NCI-H2029 treated with DMSO at 0.1 percent for 48 hours (cell line): Measurements from ENCODE around the gene SLC35G6.
A peak's percentile ranks its signal among the peaks of the same experiment; 100 is the strongest.
"Not testable (repeated sequence)": the region's sequence is repeated elsewhere in the genome, so short reads cannot be mapped to it uniquely, and the experiment has no call there.

Experiments used
- DNase-seq: peaks from one replicate; lab custom pipeline; 2025; lab: John Stamatoyannopoulos, UW

The SLC35G6 gene

DNA sequence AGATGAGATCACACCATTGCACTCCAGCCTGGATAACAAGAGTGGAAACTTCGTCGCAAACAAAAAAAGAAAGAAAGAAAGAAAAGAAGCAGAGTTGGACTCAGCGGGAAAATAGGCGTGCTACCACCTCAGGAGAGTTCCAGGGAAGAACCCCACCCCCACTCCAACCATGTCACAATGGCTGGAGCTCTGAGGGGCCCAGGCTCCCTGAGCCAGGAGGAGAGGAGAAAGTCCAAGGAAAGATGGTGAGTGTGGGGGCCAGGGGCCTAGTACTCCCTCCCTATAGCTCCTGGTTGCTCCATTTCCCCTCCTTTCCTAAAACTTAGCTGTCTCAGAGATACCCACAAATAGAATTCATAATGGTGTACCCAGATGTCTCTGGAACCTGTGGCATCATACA is at the start of gene SLC35G6:
Gene SLC35G6, plus strand, starts transcription at position 172 of the 400 bp plus-strand sequence. Its CDS starts 71 bp downstream, at position 243.
- not testable (repeated sequence) for DNase-seq

DNA sequence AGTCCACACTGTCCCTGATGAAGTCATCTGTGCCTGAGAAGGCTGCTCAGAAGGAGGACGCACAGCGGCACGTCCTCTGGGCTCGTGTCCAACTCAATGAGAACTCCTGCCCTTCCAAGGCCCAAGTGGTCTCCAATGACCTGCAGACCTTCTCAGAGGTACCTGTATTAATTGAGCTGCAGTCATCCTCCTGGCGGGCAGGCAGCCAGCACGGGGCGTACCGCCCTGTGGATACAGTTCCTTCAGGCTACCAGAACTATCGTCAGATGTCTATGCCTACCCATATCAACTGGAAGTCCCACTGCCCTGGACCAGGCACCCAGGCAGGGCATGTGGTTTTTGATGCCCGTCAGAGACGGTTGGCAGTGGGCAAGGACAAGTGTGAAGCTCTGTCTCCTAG is 49.0 kb upstream of the SLC35G6 start:
- DNase-seq, result no peak

DNA sequence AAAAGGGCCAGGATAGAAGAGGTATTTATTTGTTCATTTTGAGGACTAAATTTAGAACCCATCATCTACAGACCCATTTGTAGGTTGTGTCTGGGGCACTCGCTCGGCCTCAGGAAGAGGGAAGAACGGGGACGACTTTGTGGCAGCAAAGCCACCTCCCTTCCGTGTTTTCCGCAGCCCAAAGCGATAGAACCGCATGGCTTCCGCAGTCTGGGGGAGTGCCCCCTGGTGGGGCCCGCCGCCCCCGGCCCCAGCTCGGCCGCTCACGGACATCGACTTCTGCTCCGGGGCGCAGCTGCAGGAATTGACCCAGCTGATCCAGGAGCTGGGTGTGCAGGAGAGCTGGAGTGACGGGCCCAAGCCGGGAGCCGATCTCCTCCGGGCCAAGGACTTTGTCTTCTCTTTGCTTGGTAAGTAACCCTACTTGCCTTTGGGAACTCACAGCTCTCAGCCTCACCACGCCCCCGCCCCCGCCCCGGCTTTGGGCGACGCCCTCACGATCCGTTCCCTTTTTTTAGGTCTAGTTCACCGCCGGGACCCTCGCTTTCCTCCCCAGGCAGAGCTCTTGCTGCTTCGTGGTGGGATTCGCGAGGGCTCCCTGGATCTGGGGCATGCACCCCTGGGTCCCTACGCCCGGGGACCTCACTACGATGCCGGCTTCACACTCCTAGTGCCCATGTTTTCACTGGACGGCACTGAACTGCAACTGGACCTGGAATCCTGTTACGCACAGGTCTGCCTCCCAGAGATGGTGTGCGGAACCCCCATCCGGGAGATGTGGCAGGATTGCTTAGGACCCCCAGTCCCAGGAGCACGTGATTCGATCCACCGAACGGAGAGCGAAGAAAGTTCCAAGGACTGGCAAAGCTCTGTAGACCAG is 45.3 kb upstream of the SLC35G6 start:
- no peak for DNase-seq

DNA sequence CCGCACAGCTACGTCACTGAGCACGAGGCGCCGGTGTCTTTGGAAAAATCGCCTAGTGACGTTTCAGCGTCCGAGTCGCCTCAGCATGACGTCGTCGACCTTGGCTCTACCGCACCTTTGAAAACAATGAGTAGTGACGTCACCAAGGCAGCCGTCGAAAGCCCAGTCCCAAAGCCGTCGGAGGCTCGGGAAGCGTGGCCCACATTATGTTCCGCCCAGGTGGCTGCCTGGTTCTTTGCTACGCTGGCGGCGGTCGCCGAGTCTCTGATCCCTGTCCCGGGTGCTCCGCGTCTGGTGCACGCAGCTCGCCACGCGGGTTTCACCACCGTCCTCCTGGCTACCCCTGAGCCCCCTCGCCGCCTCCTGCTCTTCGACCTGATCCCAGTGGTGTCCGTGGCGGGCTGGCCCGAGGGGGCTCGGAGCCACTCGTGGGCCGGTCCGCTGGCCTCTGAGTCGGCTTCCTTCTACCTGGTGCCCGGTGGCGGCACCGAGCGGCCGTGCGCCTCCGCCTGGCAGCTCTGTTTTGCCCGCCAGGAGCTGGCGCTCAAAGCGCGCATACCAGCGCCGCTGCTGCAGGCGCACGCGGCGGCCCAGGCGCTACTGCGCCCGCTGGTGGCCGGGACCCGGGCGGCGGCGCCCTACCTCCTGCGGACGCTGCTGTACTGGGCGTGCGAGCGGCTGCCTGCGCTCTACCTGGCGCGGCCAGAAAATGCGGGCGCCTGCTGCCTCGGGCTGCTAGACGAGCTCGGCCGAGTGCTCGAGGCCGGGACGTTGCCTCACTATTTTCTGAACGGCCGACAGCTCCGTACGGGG is 44.5 kb upstream of the SLC35G6 start:
- DNase-seq, result no peak

DNA sequence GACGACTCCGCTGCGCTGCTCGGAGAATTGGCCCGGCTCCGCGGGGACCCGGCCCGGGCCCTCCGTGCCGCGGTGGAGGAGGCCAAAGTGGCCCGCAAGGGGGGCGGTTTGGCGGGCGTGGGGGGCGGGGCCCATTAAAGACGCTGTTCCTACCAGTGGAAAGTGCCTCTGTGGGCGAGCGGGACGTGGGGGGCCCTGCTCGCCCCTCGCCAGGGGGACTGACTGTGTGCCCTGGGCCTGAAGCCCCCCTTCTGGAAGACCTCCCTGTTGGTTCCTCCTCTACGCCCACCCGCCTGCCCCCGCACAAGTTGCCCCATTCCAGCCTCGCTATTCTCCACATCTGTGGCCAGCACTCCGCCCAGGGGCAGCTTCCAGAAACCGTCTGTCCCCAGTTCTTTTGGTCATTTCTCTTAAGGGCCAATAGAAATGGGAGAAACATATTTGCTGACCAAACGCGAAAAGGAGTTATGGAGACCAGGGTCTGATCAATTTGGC is 43.8 kb upstream of the SLC35G6 start:
- DNase-seq, result no peak

DNA sequence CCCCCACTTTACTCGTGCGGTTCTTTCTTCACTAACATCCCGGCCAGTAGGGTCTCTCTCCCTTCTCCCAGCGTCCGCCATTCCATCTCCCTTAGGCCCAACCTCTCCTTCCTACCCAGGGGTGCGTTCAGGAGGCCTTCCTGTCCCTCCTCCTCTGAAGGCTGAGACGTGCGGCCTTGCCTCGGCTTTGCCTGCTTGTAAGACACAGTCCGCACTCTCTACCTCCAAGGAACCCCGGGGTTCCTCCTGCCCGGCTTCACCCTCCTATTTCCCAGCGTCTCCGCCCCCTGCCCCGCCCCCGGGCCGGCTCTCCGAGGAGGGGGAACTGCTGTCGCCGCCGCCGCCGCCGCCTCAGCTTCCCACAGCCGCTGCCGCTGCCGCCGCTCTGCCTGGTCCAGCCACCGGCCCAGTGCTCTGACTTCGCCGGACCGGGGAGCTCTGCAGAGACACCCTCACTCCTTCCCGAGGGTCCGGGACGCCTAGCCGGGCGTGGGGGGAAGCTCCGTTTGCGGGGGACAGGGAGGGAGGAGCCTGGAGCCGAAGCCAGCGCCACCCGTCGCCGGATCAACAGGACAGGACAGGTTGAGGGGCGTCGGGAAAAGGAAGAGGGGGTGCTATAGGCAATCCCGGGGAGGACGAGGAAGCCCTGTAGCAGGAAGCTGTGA is 43.2 kb upstream of the SLC35G6 start:
- no peak for DNase-seq

DNA sequence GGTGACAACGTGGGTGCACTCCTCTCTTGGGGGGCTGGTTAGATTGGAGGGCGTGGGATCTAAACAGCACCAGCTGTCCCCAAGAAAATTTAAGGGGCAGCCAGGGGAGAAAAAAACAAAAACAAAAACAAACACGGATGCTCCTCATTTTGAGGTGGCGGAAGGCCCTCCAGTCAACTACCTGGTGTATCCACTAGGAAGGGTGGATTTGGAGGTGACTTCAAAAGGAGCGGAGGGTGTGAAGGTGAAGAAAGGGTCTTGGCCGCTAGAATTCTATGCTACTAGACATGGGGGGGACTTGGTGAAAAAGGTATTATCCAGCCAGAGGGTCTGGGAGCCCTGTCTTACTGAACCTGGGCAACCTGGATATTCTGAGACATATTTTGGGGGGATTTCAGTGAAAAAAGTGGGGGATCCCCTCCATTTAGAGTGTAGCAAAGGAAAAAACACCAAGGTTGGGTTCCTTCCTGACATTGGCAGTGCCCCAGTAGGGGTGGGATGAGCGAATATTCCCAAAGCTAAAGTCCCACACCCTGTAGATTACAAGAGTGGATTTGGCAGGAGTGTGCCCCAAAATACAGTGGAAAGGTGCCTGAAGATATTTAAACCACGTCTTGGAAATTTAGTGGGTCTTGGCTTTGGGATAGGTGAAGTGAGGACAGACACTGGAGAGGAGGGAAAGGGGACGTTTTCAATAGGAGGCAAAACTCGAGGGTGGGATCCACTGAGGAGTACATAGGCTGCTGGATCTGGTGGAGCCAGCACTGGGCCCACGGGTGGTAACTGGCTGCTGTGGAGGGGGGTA is 42.4 kb upstream of the SLC35G6 start:
- DNase-seq, result no peak

DNA sequence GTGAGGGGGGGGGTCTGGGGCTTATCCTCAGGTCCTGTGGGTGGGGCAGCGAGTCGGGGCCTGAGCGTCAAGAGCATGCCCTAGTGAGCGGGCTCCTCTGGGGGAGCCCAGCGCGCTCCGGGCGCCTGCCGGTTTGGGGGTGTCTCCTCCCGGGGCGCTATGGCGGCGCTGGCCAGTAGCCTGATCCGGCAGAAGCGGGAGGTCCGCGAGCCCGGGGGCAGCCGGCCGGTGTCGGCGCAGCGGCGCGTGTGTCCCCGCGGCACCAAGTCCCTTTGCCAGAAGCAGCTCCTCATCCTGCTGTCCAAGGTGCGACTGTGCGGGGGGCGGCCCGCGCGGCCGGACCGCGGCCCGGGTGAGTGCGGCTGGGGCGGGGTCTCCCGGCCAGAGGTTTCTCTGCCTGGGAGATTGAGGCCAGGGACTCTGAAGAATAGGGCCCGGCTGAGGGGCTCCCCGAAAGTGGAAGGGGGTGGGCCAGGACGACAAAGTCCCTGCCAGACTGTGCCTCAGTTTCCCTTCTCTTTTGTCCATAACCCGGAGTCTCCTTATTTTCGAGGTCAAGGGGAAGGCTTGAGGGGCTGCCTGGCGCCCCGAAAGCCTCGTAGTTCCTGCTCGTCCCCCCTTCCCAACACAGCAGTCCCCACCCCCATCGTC is 41.7 kb upstream of the SLC35G6 start, which contains the start of gene FGF11:
Gene FGF11, plus strand, starts transcription at position 51 of the 651 bp plus-strand sequence. Its CDS starts 109 bp downstream, at position 160.
- DNase-seq, result no peak

DNA sequence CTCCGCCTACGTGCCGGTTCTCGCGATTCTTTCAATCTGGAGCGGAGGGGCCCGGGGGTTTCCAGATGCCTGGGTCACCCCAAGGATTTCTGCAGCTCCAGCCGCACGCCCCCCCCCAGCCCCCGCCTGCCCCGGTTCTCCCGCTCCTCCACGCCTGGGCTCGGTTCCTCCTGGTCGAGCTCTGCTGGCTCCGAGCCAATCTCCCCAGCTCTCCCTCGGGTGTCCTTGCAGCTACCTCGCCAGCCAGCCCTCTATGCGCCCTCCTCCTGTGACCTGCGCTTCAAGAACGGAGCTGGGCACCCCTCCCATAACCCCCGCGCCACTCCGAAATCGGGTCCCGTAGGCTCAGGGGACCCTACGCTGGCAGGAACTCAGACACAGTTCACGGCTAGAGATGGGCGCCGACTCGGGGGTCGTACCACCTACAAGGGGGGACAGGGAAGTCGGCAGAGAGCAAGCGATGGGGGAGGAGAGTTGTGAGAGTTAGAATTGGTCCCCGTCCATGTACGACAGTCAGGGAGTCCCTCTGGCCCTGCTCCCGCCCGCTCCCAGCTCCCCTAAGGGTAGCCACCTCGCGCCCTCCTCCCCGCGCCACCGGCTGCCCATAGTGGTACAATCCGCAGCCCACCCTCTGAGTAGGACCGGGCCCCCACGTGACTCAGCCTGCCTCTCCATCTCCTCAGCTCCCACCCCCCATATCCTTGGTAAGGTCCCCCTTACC is 41.0 kb upstream of the SLC35G6 start:
- DNase-seq, result no peak

DNA sequence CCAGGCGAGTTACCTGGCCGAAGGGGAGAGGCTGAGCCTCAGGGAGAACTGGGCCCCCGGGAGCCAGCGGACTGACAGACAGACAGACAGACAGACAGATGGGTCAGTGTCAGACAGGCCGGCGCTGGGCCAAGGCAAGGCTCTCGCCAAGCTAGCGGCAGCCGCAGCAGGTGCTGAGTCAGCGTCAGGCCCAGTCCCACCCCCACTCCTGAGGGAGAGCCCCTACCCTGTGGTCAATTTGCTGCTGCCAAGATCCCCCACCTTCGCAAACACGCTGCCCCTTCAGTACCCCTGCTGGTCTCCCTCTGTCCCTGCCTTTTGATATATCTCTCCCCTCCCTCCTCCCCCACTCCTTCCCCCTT is 40.4 kb upstream of the SLC35G6 start:
- DNase-seq, result no peak

DNA sequence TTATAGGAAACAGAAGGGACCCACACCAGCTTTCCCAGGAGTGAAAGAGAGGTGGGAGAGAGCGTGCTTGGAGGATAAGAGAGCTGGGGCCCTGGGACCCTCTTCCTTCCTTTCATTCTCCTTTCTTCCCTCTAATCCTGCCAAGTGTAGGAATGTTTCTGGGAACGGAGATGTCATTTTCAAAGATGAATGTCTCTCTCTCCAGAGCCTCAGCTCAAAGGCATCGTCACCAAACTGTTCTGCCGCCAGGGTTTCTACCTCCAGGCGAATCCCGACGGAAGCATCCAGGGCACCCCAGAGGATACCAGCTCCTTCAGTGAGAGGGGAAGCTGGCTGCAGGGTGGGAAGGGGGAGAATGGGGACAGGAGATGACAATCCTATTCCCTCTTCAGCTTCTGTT is 40.0 kb upstream of the SLC35G6 start:
- no peak for DNase-seq

DNA sequence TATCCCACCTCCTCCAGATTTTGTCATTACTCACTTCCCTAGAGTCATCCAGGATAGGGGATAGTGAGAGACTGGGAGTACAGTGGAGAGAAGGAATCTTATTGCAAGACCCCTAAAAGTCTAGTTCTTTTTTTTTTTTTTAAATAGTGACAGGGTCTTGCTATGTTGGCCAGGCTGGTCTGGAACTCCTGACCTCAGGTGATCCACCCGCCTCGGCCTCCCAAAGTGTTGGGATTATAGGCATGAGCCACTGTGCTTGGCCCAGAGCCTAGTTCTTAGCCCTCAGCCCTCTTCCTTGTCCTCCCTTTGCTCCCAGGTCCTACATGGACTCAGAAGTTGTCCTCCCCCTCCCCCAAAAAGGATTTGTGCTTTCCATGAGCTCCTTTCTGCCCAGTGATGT is 39.1 kb upstream of the SLC35G6 start:
- DNase-seq, result no peak

DNA sequence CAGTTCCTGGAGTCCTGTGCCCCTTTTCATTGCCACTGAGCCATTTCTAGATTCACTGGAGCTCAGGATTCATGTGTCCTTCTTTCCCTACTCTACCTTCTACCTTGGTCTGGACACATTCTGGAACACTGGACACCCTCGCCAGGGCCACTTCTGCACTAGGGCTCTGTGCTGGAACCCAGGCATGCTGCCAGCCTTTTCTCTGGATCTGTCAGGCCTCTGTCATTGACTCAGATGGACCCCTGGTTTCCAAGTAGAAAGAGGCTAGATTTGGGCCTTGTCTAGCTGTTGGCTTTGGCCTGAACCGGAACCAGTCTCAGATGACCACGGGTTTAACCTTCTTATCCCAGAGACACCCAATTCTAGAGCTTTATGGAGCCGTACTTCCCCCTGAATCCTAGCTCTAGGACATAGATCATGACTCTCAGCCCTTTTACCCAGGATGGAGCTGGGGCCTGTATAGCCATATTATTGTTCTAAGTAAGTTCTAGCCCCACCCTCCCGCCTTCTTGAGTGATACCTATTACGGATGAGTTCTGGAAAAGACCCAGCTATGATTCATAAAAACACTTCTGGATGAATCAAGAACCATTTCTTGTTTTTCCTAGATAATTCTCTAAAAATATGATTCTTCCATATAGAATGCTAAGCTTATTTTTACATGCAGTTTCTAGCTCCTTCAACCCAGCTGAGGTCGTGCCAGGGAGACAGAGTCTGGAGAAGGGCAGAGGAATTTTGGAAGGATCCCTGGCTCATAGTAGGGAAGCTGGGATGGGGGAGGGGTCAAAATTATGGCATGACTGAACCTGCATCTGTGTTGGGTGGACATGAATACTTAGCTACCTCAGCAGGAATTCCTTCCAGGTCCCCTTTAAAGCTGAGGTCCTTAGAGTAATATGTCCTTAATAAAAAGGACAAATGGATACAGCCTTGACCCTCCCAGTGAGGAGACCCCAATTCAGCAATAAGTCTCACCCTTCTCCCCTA is 37.5 kb upstream of the SLC35G6 start:
- DNase-seq, result no peak

DNA sequence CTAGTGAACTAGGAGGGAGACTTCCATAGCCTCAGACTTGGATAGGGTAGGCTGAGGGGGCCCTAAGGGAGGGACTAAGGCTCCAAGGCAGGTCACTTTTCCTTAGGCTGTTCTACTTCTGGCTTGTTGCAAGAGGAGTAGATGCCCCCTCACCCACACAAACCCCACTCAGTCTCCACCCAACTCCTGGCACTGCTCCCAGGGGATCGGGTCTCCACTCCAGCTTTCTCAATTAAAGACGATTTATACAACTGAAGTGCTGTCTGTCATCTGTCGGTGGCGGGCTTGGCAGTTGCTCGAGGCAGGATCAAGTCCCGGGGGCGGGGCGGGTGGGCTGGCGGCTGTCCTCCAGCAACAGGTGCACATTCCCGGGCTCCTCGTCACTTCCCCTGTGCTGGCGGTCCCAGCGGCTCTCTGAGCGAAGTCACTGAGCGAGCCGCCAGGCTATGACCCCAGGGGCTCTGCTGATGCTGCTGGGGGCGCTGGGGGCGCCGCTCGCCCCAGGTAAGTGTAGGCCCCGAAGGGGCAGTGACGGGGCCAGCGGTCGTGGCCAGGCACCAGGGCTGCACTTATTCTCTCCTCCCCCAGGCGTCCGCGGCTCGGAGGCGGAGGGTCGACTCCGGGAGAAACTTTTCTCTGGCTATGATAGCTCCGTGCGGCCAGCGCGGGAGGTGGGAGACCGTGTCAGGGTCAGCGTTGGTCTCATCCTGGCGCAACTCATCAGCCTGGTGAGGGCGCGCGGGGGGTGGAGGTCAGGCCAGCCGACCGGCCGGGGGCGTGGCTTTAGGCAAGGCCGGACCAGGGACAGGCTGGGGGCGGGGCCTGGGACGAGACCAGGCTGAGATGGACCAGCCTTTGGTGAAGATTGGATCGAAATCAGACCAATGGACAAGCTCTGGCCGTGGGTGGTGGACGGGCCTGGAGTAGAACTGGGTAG is 36.3 kb upstream of the SLC35G6 start, which contains the start of gene CHRNB1:
Gene CHRNB1, plus strand, starts transcription at position 380 of the 937 bp plus-strand sequence. Its CDS starts 67 bp downstream, at position 447.
- DNase-seq, result peak; percentile 9

DNA sequence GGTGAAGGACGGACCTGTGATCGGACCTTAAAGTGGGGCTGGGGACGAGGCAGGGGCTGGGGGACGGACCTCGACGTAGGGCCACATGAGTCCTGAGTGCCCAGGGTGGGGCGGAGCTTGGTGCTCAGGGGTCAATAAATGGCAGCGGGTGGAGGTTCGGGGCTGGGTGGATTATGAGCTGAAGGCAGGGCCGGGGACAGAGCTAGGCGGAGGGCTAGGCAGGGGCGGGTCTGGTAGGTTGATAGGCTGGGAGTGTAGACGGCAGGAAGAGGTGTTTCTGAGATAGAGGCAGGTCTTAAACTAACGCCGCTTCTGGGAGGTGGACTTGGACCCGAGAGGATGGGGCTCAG is 35.7 kb upstream of the SLC35G6 start:
- no peak for DNase-seq

DNA sequence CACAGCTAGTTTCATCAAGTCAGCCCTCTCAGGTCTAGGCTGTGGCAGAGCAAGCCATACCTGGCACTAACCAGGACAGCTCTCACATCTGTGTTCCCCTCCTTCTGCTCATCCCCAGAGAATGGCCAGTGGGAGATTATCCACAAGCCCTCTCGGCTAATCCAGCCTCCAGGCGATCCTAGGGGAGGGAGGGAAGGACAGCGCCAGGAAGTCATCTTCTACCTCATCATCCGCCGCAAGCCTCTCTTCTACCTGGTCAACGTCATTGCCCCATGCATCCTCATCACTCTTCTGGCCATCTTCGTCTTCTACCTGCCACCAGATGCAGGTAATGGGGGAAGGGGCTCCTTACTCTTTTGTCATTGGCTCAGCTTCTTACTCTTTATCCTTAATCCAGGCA is 32.8 kb upstream of the SLC35G6 start:
- DNase-seq, result no peak

DNA sequence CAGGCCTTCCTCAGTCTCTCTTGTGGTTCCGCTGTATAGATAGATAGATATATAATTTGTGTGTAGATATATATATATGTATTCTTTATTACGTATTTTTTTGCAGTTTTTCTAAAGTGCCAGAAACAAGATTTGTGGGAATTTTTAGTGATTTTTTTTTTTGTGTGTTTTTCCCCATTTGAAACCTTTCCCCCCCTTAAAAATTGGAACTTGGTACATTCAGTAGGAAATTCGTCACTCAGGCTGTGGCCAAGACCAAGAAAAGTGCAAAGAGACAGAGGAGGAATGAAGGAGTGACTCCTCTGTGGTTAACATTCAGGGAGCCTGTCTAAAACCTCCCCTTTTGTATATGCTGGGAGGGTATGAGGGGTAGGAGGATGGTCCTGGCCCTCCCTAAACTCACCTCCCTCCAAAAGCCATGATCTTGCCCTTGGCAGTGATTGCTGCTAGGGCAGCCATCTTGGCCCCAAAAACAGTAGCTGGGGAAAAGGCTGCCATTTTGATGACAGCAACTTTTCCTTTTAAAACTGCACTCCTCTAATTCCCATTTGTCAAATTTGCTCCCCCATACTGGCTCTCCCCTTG is 21.2 kb upstream of the SLC35G6 start:
- DNase-seq, result no peak
